ENCODE measurements around the gene TRIM14. TPM values are rescaled to one million over a fixed set of nuclear protein-coding genes. Genes with fewer than 3 reads are reported as not detected.

The TRIM14 gene
- total and polyA plus RNA-seq, 2 of the 4 experiments (the other 2 are of a cell fraction): 3.0 to 8.5 TPM

GRCh38 chr9:98134702-98135557 is 15.9 kb upstream of the TRIM14 start:
- no peak overlapping the region for H4K5ac ChIP-seq (ENCODE audit: low read depth, low read length)
- no peak overlapping the region for H3K56ac ChIP-seq (ENCODE audit: extremely low read depth, insufficient read depth, low read length)
- H3K9me1 ChIP-seq (ENCODE audit: insufficient read depth, low read length): no peaks in the 10 kb centered on the region
- no peaks in the 10 kb centered on the region for H3K79me1 ChIP-seq (ENCODE audit: low read depth in 1 of 2, low read length in 2 of 2)
- no peak overlapping the region for H3K27ac ChIP-seq (ENCODE audit: insufficient read depth, low read length)
- intact Hi-C loops (cut with micrococcal nuclease) (no loop called here), in situ Hi-C loops (cut with MboI; ENCODE audit: low sequenced_read_pairs) (no loop called here), dilution Hi-C loops (cut with HindIII; ENCODE audit: low sequenced_read_pairs, unreplicated experiment) (no loop called here)
- H2AK5ac ChIP-seq (ENCODE audit: low read depth, low read length): no peak overlapping the region
- no peak for TF ChIP-seq POLR2A (IDR thresholded peaks at IDR 0.05; ENCODE audit: low read depth, low read length)
- TF ChIP-seq USF2 (IDR thresholded peaks at IDR 0.05; ENCODE audit: low read depth, low read length): no peak
- TF ChIP-seq CHD1 (IDR thresholded peaks at IDR 0.05; ENCODE audit: low read depth, low read length): no peak
- TF ChIP-seq MAFK (IDR thresholded peaks at IDR 0.05; ENCODE audit: low read depth, low read length): no peak
- no peak overlapping the region for H2AFZ ChIP-seq (replicated peaks; ENCODE audit: low read length, poor library complexity)
- H2BK120ac ChIP-seq (ENCODE audit: low read depth, low read length): no peak overlapping the region
- no peak overlapping the region for H3K23ac ChIP-seq (ENCODE audit: low read depth, low read length)
- no peak overlapping the region for H4K8ac ChIP-seq (ENCODE audit: low read depth in 2 of 2, low read length in 2 of 2)
- H3K18ac ChIP-seq (ENCODE audit: low read depth, low read length): no peak overlapping the region
- H3K4ac ChIP-seq (ENCODE audit: low read depth, low read length): no peak overlapping the region
- peaks cover 2% of the 10 kb centered on the region for H3K27me3 ChIP-seq (ENCODE audit: control insufficient read depth, insufficient read depth, low read length)
- H2BK20ac ChIP-seq (ENCODE audit: low read depth, low read length): no peak overlapping the region
- BruUV-seq (replicated peaks): no TSS peak
- no peak for DNase-seq
- H3K4me3 ChIP-seq (ENCODE audit: insufficient read depth, low read depth, low read length): no peak overlapping the region
- no peak overlapping the region for H4K91ac ChIP-seq (ENCODE audit: insufficient read depth, low read depth, low read length)
- no peak overlapping the region for H2BK15ac ChIP-seq (ENCODE audit: low read depth, low read length)
- no peak overlapping the region for H3K14ac ChIP-seq (replicated peaks; ENCODE audit: low read depth, low read length)
- 83% methylated on average over 1 of the region's 12 CpGs; no CpG with 5 or more reads in 1 of the 2 experiments for WGBS, 2 experiments (ENCODE audit: extremely low coverage in 2 of 2, insufficient read length in 1 of 2)
- no peaks in the 10 kb centered on the region for H4K20me1 ChIP-seq (ENCODE audit: insufficient read depth, low read length)
- H3K9ac ChIP-seq (ENCODE audit: low read depth, low read length): no peak overlapping the region
- no peak overlapping the region for H2BK5ac ChIP-seq (ENCODE audit: low read depth, low read length, poor library complexity, severe bottlenecking)
- H3K9me3 ChIP-seq (ENCODE audit: control insufficient read depth, insufficient read depth, low read length): no peaks in the 10 kb centered on the region
- POLR2A ChIA-PET (ENCODE audit: unreplicated experiment): no interaction called here
- no peak overlapping the region for H3K4me2 ChIP-seq (ENCODE audit: low read depth, low read length)
- H2AK9ac ChIP-seq (replicated peaks; ENCODE audit: low read depth, low read length, poor library complexity): no peak overlapping the region
- CTCF ChIA-PET: interaction anchor here (0.7 kb wide), 1 partner anchor 105 kb away, joined by 3 read pairs; no protein-coding TSS in a partner anchor
- no peak for ATAC-seq (ENCODE audit: low read depth)
- H3K4me1 ChIP-seq (ENCODE audit: control insufficient read depth, insufficient read depth, low read length): no peaks in the 10 kb centered on the region
- H3K36me3 ChIP-seq (ENCODE audit: control insufficient read depth, insufficient read depth, low read length): no peaks in the 10 kb centered on the region

All from IMR-90 (cell line).